GM18907 (cell line): ENCODE data around the gene SYNGR4.

Experiments
- ATAC-seq: cut with Tn5 transposase; IDR thresholded peaks from one replicate; pipeline ENCODE4 v1.9.1; 2021; ENCODE audit warnings: mild to moderate bottlenecking, moderate library complexity; ENCODE audit not compliant: unreplicated experiment

Gene SYNGR4

GRCh38 chr19:48395499-48395898, 31.3 kb downstream of the SYNGR4 start:
- no peak for ATAC-seq

- ATAC-seq: no peak
These were observed 32.1 kb downstream of the SYNGR4 start for GRCh38 chr19:48396016-48396823.

- ATAC-seq: no peak
These were observed 32.6 kb downstream of the SYNGR4 start for GRCh38 chr19:48396824-48397176.

GRCh38 chr19:48397263-48398101, 33.3 kb downstream of the SYNGR4 start:
- ATAC-seq: no peak

- no peak for ATAC-seq
These were observed 33.9 kb downstream of the SYNGR4 start for GRCh38 chr19:48398102-48398374.

- ATAC-seq: peak; percentile 44
These were observed 34.4 kb downstream of the SYNGR4 start for GRCh38 chr19:48398375-48399235.

- ATAC-seq: no peak
These were observed 36.0 kb downstream of the SYNGR4 start for GRCh38 chr19:48400018-48400742.

- no peak for ATAC-seq
These were observed 37.1 kb downstream of the SYNGR4 start for GRCh38 chr19:48401287-48401686.

- ATAC-seq: peak; percentile 57
These were observed 39.4 kb downstream of the SYNGR4 start for GRCh38 chr19:48403606-48404005.

- ATAC-seq: no peak
These were observed 41.0 kb downstream of the SYNGR4 start for GRCh38 chr19:48405010-48405659.

GRCh38 chr19:48405850-48406249, 41.7 kb downstream of the SYNGR4 start:
- ATAC-seq: no peak

- ATAC-seq: no peak
These were observed 49.9 kb downstream of the SYNGR4 start for GRCh38 chr19:48413879-48414587.

GRCh38 chr19:48415395-48415794, 51.2 kb downstream of the SYNGR4 start:
- ATAC-seq: no peak

- ATAC-seq: no peak
These were observed 51.6 kb downstream of the SYNGR4 start for GRCh38 chr19:48415806-48416221.

GRCh38 chr19:48417421-48417820, 53.3 kb downstream of the SYNGR4 start:
- ATAC-seq: no peak

GRCh38 chr19:48418317-48419064, 54.3 kb downstream of the SYNGR4 start:
- ATAC-seq: no peak

GRCh38 chr19:48419158-48419920, 55.2 kb downstream of the SYNGR4 start:
- ATAC-seq: peak; percentile 48

GRCh38 chr19:48421548-48421947, 57.4 kb downstream of the SYNGR4 start:
- no peak for ATAC-seq
